Bone marrow (tissue), 2 donors: Measurements from ENCODE around the gene DACT2.
"Not testable (repeated sequence)": the region's sequence is repeated elsewhere in the genome, so short reads cannot be mapped to it uniquely, and the experiment has no call there.

ENCODE experiments used
- DNase-seq, 2 donors: peaks; one replicate each; lab custom pipeline; 2025; lab: John Stamatoyannopoulos, UW

Gene DACT2

GRCh38 chr6:168326294-168327261, 7.0 kb upstream of the DACT2 start:
- DNase-seq = no peak

GRCh38 chr6:168322966-168323365, 3.4 kb upstream of the DACT2 start:
- DNase-seq = no peak

- DNase-seq = no peak
Measured at GRCh38 chr6:168320634-168321033, 1.1 kb upstream of the DACT2 start.

GRCh38 chr6:168318579-168319278, 848 bp downstream of the DACT2 start:
- DNase-seq = no peak

GRCh38 chr6:168318090-168318489, 1.5 kb downstream of the DACT2 start:
- DNase-seq = no peak

- DNase-seq = no peak
Measured at GRCh38 chr6:168315596-168315995, 4.0 kb downstream of the DACT2 start.

- no peak for DNase-seq
Measured at GRCh38 chr6:168314948-168315347, 4.6 kb downstream of the DACT2 start.

GRCh38 chr6:168314021-168314420, 5.6 kb downstream of the DACT2 start:
- DNase-seq = no peak

- DNase-seq = no peak
Measured at GRCh38 chr6:168313431-168314011, 6.1 kb downstream of the DACT2 start.

GRCh38 chr6:168312125-168312507, 7.5 kb downstream of the DACT2 start:
- not testable (repeated sequence) for DNase-seq

- no peak for DNase-seq
Measured at GRCh38 chr6:168311410-168312124, 8.0 kb downstream of the DACT2 start.

- DNase-seq = no peak
Measured at GRCh38 chr6:168310945-168311344, 8.6 kb downstream of the DACT2 start.

GRCh38 chr6:168310403-168310802, 9.2 kb downstream of the DACT2 start:
- no peak for DNase-seq

GRCh38 chr6:168309997-168310396, 9.6 kb downstream of the DACT2 start:
- no peak for DNase-seq

GRCh38 chr6:168309183-168309582, 10.4 kb downstream of the DACT2 start:
- DNase-seq = no peak

- DNase-seq = no peak
Measured at GRCh38 chr6:168308390-168309144, 11.0 kb downstream of the DACT2 start.

- no peak for DNase-seq
Measured at GRCh38 chr6:168307695-168308021, 11.9 kb downstream of the DACT2 start.

- no peak for DNase-seq
Measured at GRCh38 chr6:168307015-168307694, 12.4 kb downstream of the DACT2 start.

- DNase-seq = no peak
Measured at GRCh38 chr6:168305863-168306262, 13.7 kb downstream of the DACT2 start.

- DNase-seq = no peak
Measured at GRCh38 chr6:168305096-168305749, 14.4 kb downstream of the DACT2 start.

- no peak for DNase-seq
Measured at GRCh38 chr6:168304752-168305015, 14.9 kb downstream of the DACT2 start.
